A673 (cell line): Measurements from ENCODE around the gene ZNF541.

Source experiments
- EZH2 ChIP-seq: fragments of 200-600 bp; sonication (generic); IDR thresholded peaks from 2 replicates; pipeline ENCODE4 v1.6.1; 2017; ENCODE audit warnings: borderline replicate concordance, low read depth, mild to moderate bottlenecking, mixed read lengths, antibody characterized with exemption, low read length; ENCODE audit not compliant: poor library complexity, severe bottlenecking
- TF ChIP-seq, protein P1 (sequence below): fragments of 300-800, 200-600 bp; sonication (generic); conservative IDR thresholded peaks from 2 replicates; pipeline ENCODE4 v1.5.1; 2017; ENCODE audit warnings: low read depth, mild to moderate bottlenecking, antibody characterized with exemption, low read length, moderate library complexity, mixed read lengths

DNA sequence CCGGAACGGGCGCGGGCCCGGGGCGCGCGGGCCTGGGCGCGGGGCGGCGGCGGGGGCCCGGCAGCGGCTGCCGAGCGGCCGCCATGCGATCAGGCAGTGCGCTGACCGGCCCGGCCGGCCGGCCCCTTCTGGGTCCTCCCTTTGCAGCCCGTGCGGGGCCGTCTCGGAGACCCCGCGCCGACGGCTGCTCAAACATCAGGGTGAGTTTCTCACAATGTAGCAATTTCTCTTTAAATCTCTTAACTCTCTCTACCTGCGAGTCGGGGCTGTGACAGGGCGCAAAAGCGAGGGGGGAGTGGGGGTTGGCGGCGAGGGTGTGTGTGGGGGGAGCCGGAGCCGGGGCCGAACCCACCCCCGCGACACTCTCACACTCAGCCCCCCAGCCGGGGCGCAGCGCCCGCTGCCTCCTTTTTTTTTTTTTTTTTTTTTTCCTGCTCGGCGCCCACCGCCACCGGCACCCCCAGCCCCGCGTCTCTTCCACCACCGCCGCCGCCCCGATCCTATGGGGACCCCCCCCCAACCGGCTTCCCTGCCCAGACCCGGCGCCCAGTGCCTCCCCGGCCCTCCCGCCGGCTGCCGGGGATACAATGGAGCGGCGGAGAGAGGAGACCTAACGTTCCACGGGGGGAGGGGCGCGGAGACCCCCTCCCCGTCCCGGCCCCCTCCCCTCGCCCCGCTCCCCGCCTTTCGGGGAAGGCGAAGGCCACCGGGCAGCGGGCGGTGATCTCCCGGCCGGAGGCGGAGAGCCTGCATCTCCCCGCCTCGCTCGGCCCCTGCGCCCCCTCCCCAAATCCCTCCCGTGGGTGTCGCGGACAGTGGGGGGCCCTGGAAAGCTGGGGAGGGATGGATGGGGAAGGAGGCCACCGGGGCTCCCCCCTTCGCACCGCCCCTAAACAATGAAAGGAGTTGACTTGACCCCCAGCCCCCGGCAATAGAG, 36.3 kb upstream of the ZNF541 start, which contains the start of gene BICRA:
- TF ChIP-seq, protein P1, sequence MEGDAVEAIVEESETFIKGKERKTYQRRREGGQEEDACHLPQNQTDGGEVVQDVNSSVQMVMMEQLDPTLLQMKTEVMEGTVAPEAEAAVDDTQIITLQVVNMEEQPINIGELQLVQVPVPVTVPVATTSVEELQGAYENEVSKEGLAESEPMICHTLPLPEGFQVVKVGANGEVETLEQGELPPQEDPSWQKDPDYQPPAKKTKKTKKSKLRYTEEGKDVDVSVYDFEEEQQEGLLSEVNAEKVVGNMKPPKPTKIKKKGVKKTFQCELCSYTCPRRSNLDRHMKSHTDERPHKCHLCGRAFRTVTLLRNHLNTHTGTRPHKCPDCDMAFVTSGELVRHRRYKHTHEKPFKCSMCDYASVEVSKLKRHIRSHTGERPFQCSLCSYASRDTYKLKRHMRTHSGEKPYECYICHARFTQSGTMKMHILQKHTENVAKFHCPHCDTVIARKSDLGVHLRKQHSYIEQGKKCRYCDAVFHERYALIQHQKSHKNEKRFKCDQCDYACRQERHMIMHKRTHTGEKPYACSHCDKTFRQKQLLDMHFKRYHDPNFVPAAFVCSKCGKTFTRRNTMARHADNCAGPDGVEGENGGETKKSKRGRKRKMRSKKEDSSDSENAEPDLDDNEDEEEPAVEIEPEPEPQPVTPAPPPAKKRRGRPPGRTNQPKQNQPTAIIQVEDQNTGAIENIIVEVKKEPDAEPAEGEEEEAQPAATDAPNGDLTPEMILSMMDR: no peak
- no peak for TF ChIP-seq EZH2
